CD14-positive monocyte (primary cell): ENCODE data around the gene DMXL2. TPM values are rescaled to one million over a fixed set of nuclear protein-coding genes. Genes with fewer than 3 reads are reported as not detected.
A peak's percentile ranks its signal among the peaks of the same experiment; 100 is the strongest.

Source experiments
- DNase-seq, 3 donors: peaks; one replicate each; pipeline ENCODE4 v3.0.0-alpha.2; 2011 to 2022
- H2AFZ ChIP-seq: 2 replicates; pipeline ENCODE4 v1.6.0; 2012; ENCODE audit warnings: mild to moderate bottlenecking, low read depth, low read length, inconsistent platforms; ENCODE audit not compliant: insufficient read depth, poor library complexity, severe bottlenecking
- H3K27ac ChIP-seq, 2 donors: 1 replicate in 1 of 2; 2 replicates in 1 of 2; pipeline ENCODE4 v1.5.1; 2012 to 2013; ENCODE audit warnings: low read length in 2 of 2, control low read depth in 1 of 2, inconsistent platforms in 1 of 2, low read depth in 1 of 2, mild to moderate bottlenecking in 1 of 2
- H3K27me3 ChIP-seq, 2 donors: one replicate each; pipeline versions ENCODE4 v1.6.0 to v1.6.1; 2011 to 2013; ENCODE audit warnings: low read length in 2 of 2; ENCODE audit not compliant: control insufficient read depth in 2 of 2, insufficient read depth in 2 of 2
- H3K36me3 ChIP-seq, 2 donors: replicated peaks in 1 of 2; 1 replicate in 1 of 2; 2 replicates in 1 of 2; pipeline versions ENCODE4 v1.5.1 to v1.6.1; 2012 to 2013; ENCODE audit warnings: low read length in 2 of 2, control low read depth in 1 of 2, inconsistent platforms in 1 of 2, mild to moderate bottlenecking in 1 of 2; ENCODE audit not compliant: insufficient read depth in 2 of 2, control insufficient read depth in 1 of 2
- H3K4me1 ChIP-seq, 2 donors: 1 replicate in 1 of 2; 2 replicates in 1 of 2; pipeline versions ENCODE4 v1.5.1 to v1.6.1; 2012 to 2013; ENCODE audit warnings: low read length in 2 of 2, control low read depth in 1 of 2, inconsistent platforms in 1 of 2, mild to moderate bottlenecking in 1 of 2, moderate library complexity in 1 of 2; ENCODE audit not compliant: insufficient read depth in 2 of 2, control insufficient read depth in 1 of 2
- H3K4me2 ChIP-seq: replicated peaks from 2 replicates; pipeline ENCODE3; 2012; ENCODE audit warnings: low read length, moderate library complexity, mild to moderate bottlenecking; ENCODE audit not compliant: poor library complexity, severe bottlenecking; ENCODE audit errors: extremely low read depth
- H3K4me3 ChIP-seq, 3 experiments: fragments of 200-600 bp in 1 of 3; sonication (generic) in 1 of 3; replicated peaks in 1 of 3; 1 replicate in 2 of 3; 2 replicates in 1 of 3; pipeline ENCODE4 v1.5.1; 2011 to 2013; ENCODE audit warnings: low read length in 3 of 3, mild to moderate bottlenecking in 3 of 3, control low read depth in 2 of 3, low read depth in 2 of 3, inconsistent platforms in 1 of 3, moderate library complexity in 1 of 3
- H3K79me2 ChIP-seq: 2 replicates; pipeline ENCODE4 v1.6.0; 2012; ENCODE audit warnings: mild to moderate bottlenecking, control low read depth, inconsistent platforms, low read length, moderate library complexity; ENCODE audit not compliant: insufficient read depth
- H3K9ac ChIP-seq: 2 replicates; pipeline ENCODE4 v1.6.0; 2017; ENCODE audit warnings: low read length, mild to moderate bottlenecking; ENCODE audit not compliant: insufficient read depth, poor library complexity, severe bottlenecking
- H3K9me3 ChIP-seq, 2 donors: replicated peaks in 1 of 2; 1 replicate in 1 of 2; 2 replicates in 1 of 2; pipeline versions ENCODE4 v1.5.1 to v1.6.1; 2012 to 2013; ENCODE audit warnings: low read length in 2 of 2, control low read depth in 1 of 2; ENCODE audit not compliant: control insufficient read depth in 1 of 2, insufficient read depth in 1 of 2
- H4K20me1 ChIP-seq: 2 replicates; pipeline ENCODE4 v1.6.0; 2012; ENCODE audit warnings: mild to moderate bottlenecking, low read length, control low read depth, moderate library complexity; ENCODE audit not compliant: insufficient read depth
- H3K27ac Mint-ChIP-seq, 7 donors: one replicate each; pipeline ENCODE4 v1.8.0; 2020; ENCODE audit warnings: mild to moderate bottlenecking in 7 of 7, mixed read lengths in 7 of 7, moderate library complexity in 6 of 7, inconsistent platforms in 2 of 7
- H3K27me3 Mint-ChIP-seq, 3 donors: one replicate each; pipeline ENCODE4 v1.8.0; 2021 to 2022; ENCODE audit warnings: low read depth in 3 of 3, mild to moderate bottlenecking in 3 of 3, mixed read lengths in 3 of 3, moderate library complexity in 3 of 3, inconsistent platforms in 1 of 3
- H3K36me3 Mint-ChIP-seq, 2 donors: one replicate each; pipeline ENCODE4 v1.8.0; 2020; ENCODE audit warnings: mixed read lengths in 2 of 2, inconsistent platforms in 1 of 2, mild to moderate bottlenecking in 1 of 2
- H3K4me1 Mint-ChIP-seq: one replicate; pipeline ENCODE4 v1.8.0; 2020; ENCODE audit warnings: mild to moderate bottlenecking, mixed read lengths
- H3K4me3 Mint-ChIP-seq, 2 donors: one replicate each; pipeline ENCODE4 v1.8.0; 2020; ENCODE audit warnings: mild to moderate bottlenecking in 2 of 2, mixed read lengths in 2 of 2, moderate library complexity in 1 of 2
- H3K9me3 Mint-ChIP-seq, 7 donors: one replicate each; pipeline ENCODE4 v1.8.0; 2020 to 2022; ENCODE audit warnings: mixed read lengths in 7 of 7, mild to moderate bottlenecking in 6 of 7, moderate library complexity in 6 of 7, inconsistent platforms in 2 of 7
- CTCF ChIP-seq: fragments of 200-600 bp; IDR thresholded peaks from one replicate; pipeline ENCODE4 v1.8.0; 2022; ENCODE audit warnings: antibody characterized with exemption, mild to moderate bottlenecking
- WGBS: methylation state at CpG from one replicate; pipeline ENCODE4 v1.1.5; 2013; ENCODE audit warnings: missing lambda C conversion rate; ENCODE audit not compliant: insufficient coverage; 5-methylcytosine and 5-hydroxymethylcytosine counted together
- intact Hi-C, 2 donors: fragments of 100-400 bp; cut with micrococcal nuclease; formaldehyde crosslinking; loops; one replicate each; pipeline versions ENCODE4 v1.15.0 to v1.15.1; 2023
- polyA plus RNA-seq, 3 donors: library from polyadenylated mRNA; depleted of rRNA in 1 of 3; unstranded in 2 of 3; stranded (reverse) in 1 of 3; fragments of 300-500 nt in 2 of 3; fragments of >200 nt in 1 of 3; fragmentation: Illumina TruSeq in 2 of 3; gene quantifications; 1 replicate in 2 of 3; 2 replicates in 1 of 3; pipeline ENCODE4 v1.2.3, GENCODE V29; 2012 to 2021

Gene DMXL2
- polyA plus RNA-seq, 3 donors, result 29.1 to 449 (median 45.5) TPM

DNA sequence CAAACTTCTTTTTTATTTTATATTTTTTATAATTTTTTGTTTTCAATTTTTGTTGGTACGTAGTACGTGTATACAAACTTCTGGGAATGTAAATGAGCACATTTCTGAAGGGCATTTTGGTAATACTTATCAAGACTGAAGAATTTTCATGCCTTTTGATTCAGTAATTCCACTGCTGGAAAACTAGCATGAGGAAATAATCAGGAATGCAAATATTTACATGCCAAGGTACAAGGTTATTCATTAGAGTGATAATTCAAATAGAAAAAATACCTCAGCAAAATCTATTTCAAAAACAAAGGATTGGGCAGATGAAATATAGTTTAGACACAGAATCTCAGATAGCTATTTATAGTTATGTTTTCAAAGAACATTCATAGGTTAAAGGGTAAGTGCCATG lies 128.7 kb downstream of the DMXL2 start:
- Histone ChIP-seq H2AFZ (no peak overlapping the region), H3K4me1 (no peaks in the 10 kb centered on the region), H3K4me3 (no peak overlapping the region), H3K36me3 (peaks cover 87 to 95% of the 10 kb centered on the region in 2 donors), H3K27me3 (no peaks in the 10 kb centered on the region), H3K9ac (no peak overlapping the region), H4K20me1 (peaks cover 94% of the 10 kb centered on the region), H3K79me2 (no peaks in the 10 kb centered on the region), H3K4me2 (no peak overlapping the region), H3K9me3 (no peaks in the 10 kb centered on the region), H3K27ac (no peak overlapping the region)
- no peak for TF ChIP-seq CTCF
- WGBS, result no CpG with 5 or more reads among the region's 2 CpGs
- no peak overlapping the region for H3K27ac Mint-ChIP-seq
- peaks cover 72 to 82% of the 10 kb centered on the region in 2 donors for H3K36me3 Mint-ChIP-seq
- H3K4me1 Mint-ChIP-seq, result peaks cover 2% of the 10 kb centered on the region
- intact Hi-C loops, result no loop called here
- H3K27me3 Mint-ChIP-seq, result peaks cover 0 to 1% (median 0%) of the 10 kb centered on the region in 3 donors
- H3K9me3 Mint-ChIP-seq, result no peaks in the 10 kb centered on the region
- no peak overlapping the region for H3K4me3 Mint-ChIP-seq
- DNase-seq, result no peak

DNA sequence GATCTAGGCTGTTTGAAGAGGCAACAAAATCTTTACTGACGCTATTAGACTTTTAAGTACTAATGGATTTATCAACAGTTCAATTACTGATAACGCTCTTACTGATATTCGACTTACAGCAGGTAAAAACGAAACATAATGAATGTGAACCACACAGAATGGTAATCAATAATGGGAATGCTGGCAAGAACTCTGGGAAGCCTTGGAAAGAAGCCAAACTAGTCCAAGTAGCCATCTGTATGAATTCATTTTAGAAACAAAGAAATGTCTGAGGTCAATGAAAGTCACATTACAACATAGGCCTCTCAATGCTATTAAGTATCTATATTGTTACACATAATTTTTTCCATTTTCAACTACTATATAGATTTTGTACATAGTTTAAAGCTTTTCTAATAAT lies 130.0 kb downstream of the DMXL2 start:
- no peaks in the 10 kb centered on the region for H3K9me3 Mint-ChIP-seq
- H3K4me3 Mint-ChIP-seq, result no peak overlapping the region
- H3K36me3 ChIP-seq, result peaks cover 87 to 95% of the 10 kb centered on the region in 2 donors

More for the DNA sequence above, 130.0 kb downstream of the DMXL2 start:
- Histone ChIP-seq H3K27me3 (no peaks in the 10 kb centered on the region), H3K9ac (no peak overlapping the region), H2AFZ (no peak overlapping the region), H3K9me3 (no peaks in the 10 kb centered on the region), H3K4me1 (no peaks in the 10 kb centered on the region), H3K4me2 (no peak overlapping the region), H3K79me2 (no peaks in the 10 kb centered on the region), H4K20me1 (peaks cover 94% of the 10 kb centered on the region), H3K27ac (no peak overlapping the region), H3K4me3 (no peak overlapping the region)
- no CpG with 5 or more reads among the region's 4 CpGs for WGBS
- no peak for DNase-seq
- Mint-ChIP-seq H3K27ac (peak overlapping the region in 1 of 7 donors; percentile 31), H3K4me1 (peaks cover 2% of the 10 kb centered on the region), H3K36me3 (peaks cover 73 to 82% of the 10 kb centered on the region in 2 donors), H3K27me3 (no peaks in the 10 kb centered on the region)
- no peak for TF ChIP-seq CTCF
- intact Hi-C loops, result no loop called here
